SW 1271 (cell line): Measurements from ENCODE around the gene NASP.

Source experiments
- DNase-seq, 2 experiments: peaks; one replicate each; lab custom pipeline; 2025; lab: John Stamatoyannopoulos, UW

The NASP gene

DNA sequence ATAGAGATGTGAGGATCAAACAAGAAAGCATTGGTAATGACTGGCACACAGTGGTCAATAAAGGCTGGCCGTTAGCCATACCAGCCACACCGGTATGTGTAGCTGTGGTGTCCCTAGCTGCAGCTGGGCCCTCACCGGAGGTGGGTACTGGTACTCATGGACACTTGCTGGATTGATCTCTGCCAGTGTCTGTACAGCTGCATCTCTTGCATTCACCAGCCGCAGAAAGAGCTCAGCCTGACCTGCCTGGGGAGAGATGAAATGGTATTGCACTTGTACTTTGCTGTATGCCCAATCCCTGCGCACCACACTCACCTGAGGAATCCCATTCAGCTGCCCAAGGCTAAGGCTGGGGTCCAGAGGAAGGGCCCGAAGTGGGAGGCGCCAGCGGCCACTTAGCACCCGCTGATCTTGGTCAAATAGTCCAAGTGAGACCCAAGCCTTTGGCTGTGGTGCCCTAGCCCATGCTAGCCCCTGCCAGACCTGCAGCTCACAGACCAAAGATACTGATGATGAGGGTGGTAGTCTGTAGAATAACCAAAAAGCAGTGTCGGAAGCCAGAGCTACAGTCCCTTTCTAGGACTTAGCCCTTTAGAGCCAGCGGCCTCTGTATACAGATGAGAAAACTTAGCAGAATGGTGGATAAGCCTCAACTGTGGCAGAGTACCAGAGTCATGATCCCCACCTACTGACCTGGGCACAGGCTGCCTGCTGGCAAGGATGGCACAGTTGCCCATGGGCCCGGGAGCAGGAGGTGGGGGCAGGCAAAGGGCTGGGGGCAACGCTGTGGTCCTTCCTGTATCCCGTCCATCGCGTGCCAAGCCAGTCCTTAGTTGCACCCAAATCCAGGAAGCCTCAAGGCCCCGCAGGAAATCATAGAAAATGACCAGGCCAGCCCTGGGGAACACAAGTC lies 37.0 kb downstream of the NASP start:
- DNase-seq: no peak

DNA sequence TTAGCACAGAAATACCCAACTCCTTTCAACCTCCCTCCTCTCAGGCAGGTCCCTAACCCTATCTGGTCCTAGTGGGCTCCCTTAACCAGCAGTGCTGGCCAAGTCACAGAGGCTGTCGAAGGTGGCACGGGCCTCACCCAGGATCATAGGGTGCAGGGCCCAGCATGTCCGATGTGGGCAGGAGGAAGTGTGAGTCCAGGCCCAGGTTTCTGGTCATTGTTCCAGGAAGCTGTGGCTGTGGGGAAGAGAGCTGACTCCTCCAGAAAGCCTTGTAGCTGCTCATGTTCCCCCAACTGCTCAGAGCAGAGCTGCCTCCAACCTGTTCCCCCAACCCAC lies 37.6 kb downstream of the NASP start:
- no peak for DNase-seq

DNA sequence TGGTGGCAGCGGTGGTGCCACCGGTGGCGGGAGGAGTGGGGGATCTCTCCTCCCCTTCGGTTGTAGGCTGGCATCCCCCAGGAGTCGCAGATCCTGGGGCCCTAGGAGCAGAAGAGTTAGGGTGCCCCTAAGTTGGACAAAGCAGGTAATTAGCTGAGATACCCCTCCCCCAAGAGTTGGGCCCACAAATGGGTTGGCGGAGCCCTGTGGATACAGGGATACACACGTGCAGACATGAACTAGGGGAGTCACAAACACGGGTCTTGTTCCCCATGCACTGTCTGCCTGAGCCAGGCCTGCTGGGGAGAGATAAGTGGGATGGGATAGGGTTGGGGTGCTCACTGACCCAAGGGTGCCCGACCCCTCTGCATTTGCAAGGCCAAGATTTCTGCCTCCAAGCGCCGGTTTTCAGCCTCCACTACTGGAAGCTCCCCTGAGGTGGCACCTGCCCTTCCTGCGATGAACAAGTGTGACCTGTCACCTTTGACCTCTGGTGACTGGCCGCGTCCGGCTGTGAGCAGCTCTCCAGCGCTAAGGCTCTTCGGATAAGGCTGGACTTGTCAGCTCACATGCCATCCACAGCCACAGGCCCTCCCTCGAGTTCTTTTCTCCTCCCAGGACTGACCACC lies 38.2 kb downstream of the NASP start:
- DNase-seq: no peak

DNA sequence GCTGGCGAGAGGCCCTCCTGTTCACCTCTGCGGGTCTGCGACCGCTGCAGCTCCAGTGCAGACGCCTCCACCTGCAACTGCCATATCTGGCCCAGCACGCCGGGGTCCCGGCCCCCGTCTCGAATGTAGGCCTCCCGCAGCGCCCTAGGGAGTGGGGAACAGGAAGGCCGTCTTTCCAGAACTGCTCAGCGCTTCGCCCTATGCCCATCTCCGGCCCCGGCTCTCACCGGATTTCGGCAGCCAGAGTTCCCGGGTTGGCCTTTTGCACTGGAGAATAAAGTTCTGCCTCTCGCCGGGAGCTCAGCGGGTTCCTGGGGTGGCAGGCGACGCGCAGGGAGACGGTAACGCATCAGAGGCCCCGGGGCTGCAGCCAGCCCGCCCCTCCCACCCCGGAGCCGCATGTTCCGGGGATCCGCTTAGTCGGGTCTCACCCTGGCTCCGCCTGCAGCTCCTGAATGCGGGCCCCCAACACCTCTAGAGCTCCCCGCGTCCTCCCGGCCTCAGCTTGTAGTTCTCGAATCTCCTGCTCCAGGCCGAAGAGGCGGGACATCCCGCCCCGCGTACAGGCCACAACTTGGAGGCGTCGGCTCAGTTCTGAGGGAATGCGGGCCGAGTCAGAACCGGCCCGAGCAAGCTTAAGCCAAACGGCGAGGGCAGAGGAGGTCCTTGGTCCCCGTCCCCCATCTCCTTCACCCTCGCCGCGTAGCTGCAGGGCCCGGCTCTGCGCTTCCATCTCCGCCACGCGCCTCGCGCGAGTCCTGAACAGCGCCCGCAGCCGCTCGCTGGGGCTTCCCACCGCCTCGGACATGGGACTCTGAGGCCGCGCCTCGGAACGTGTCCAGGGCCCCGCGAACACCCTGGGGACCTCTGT lies 38.9 kb downstream of the NASP start:
- DNase-seq: no peak

DNA sequence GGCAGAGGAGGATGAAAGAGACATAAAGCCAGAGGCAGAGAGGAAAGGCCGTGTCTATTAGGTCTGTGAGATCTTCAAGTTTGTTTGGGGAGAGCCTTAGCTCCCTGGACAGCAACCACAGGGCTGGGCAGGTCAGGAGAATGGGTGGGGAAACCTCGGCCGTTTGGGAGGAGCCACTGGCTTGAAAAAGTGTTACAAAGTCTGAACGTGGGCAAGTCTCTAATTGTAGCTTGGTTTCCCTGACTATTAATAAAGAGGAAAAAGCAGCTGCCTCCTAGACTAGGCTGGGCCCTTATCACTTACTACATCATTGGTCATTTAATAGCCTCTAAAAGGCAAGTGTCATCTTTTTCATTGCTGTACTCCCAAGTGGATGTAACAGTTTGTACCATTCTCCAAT lies 40.1 kb downstream of the NASP start, which contains the start of gene CCDC17:
Gene CCDC17 (minus strand): TSS at position 83 of the 400 bp plus-strand sequence. CDS start 145 bp downstream, outside the sequence.
- no peak for DNase-seq

DNA sequence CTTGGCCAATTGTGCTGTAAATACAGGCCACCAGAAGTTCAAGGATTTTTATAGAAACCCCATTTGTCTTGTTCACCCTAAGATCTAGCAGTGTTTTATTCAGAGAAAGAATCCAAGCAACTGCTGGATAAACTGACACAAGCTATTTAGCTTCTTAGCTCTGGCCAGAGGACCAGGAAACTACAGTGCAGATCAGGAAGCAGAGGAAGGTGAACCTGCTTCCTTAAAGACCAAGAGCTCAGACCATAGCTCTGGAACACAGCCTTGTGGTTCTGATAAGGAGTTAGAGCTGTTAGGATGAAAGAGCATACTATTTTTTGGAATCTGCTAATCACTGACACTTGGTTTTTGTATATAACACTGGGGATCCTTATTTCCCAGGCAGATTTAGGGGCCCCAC lies 45.2 kb downstream of the NASP start:
- no peak for DNase-seq

DNA sequence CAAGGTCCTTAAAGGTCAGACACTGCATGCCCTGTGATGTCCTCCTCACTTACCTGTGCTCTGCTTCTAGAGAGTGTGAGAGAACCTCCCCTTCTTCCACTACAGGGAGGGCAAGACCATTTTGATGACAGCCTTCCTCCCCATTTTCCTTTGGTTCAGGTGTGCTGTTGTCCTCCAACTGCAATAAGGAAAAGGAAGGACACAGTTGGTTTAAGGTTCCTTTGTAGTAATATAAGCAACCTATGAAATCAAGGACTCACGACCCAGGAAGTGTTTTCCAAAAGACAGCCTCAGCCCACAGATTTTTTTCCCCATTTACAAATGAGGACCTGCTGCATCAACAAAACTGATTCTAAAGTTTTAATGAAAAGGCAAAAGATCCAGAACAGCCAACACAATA lies 46.6 kb downstream of the NASP start:
- DNase-seq: no peak

DNA sequence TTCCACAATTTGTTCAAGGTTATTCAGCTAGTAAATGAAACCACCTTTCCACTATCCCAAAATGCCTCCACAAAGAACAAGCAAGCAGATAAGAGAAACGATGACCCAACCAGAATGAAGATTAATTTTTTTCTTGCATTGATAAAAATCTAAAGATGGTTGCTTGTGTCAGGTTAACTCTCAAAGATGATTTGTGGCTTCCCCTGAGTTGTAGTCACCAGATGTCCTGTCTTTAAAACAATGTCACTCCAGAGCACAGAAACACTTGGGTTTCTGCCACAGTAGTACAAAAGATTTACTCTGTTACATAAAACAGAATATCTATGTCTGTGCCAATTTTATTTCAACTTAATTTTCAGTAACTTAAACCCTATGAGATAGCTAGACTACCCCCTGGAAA lies 51.4 kb downstream of the NASP start:
- DNase-seq: no peak

DNA sequence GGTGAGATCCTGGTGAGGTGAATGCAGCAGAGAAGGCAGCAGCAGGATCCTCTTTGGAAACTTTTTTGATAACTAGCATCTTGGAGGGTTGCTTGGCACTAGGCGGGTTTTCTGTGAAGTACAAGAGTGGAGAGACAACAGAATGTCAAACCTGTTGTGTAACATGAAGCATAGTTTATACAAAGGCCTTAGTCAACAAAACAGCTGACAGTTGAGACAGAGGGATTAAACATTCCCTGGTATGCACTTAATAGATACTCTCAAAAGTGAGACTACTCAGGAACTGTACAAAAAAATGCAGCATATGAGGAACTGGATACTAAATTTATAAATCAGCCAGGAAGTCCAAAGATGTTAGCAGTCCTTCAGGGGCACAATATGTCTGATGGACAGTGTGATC lies 56.5 kb downstream of the NASP start:
- DNase-seq: no peak

DNA sequence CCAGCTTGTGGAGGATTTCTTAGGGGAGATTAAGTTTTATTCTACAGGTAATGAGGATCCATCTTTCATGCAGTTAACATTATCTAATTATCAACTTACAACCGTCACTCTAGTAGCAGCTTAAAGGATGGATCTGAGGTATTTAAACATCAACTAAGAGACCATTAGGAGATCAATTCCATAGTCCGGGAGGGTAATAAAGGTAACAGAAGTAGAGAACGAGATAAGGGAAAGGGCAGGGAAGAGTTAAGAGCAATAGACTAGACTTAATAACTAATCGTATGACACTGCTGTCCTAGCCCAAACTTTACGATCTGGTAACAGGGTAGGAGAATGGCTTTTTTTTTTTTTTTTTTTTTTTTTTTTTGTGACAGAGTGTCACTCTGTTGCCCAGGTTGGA lies 59.5 kb downstream of the NASP start:
- no peak for DNase-seq

DNA sequence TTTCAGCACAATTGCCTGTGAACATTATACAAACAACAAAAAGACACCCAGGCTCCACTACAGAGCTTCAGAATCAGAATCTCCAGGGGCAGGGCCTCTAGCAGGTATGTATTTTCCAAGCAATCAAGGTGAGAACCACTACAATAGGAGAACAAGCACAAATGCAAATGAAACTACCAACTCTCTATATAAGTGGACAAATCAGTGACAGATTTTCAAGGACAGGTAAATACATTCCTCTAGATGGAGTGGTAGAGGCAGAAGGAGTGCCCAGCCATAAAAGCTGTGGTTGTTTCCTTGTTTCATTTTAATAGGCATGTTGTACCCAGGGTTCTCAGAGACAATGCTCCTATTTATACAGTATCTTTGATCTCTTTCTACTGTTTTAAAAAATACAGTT lies 60.1 kb downstream of the NASP start:
- peak in 1 of 2 experiments; percentile 12 for DNase-seq

DNA sequence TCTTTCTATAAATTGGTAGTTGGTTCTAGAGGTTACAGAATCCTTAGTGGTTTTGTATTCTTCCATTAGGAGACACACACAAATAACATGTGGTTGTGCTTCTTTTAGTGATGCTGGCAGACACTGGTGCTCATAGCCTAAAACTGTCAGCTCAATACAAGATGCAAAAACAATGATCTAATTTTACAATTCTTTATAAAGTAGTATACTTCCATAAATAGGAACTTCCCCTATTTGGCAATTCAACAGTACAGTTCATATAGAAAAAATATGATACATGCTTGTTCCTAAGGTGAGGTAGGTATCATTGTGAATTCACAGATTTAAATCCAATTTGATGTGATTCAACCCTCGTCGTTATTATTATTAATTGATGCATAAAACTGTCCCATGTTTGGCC lies 60.8 kb downstream of the NASP start:
- no peak for DNase-seq

DNA sequence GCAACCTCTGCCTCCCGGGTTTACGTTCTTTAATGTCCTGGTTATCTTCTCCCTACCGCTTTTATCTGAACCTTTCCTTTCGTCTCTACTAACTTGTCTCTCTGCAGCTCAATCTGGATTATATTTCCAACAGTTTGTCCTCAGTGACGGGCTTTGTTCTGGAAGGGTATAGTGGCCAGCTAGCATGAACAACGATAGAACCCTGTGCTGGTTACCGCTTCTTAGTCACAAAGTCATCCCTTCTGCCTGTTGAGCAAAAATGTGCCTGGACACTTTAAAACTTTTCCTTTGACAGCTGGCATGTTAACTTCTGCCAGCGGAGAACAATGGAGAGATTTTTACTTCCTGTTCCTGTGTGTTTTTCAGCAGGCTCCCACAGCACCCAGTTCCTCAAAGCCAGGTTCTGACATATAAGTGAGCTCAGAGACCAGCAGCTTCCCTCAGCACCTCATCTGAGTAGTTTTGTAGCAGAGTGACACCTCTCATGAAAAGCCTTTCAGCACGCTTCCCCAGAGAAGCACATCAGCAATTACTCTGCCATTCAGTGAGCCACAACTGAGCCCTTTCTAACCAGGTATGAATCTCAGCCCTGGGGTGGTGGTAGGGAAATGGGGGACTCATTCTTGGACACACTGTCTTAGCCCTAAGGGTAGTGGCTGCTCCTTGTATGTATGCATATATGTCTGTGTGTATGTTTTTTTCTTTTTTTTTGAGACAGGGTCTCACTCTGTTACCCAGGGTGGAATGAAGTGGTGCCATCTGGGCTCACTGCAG lies 63.6 kb downstream of the NASP start:
- no peak for DNase-seq

DNA sequence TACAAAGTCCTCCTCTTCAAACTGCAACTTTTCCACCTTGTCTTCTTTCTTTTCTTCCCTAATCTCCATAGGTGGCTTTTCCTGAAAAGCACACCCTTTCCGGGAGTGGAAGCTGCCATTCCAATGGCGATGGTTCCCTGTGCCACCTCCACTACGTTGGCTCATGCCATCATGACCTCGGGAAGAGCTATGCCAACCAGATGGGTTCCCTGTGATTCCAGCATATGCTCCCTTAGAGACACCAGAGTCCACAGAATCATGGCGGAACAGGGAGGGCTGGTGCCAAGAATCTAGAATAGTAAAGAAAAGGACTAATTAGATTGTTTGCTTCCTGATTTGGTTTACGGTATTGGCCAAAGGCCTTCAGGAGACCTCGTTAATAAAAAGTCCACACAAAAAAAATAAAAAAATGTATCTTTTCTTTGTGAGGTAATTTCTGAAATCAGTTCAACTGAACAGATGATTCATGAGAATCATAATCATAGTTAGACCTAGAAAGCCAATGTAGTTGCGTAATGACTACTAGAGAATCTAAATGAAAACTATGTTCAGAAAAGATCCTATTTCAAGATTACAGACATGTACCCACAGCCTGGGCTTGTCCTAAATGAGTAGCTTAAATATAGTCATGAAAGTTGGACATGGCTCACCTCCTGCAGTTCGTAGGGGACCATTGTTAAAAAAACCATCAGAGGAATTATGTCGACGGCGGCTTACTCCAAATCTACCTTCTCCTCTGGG lies 70.9 kb downstream of the NASP start:
- no peak for DNase-seq

DNA sequence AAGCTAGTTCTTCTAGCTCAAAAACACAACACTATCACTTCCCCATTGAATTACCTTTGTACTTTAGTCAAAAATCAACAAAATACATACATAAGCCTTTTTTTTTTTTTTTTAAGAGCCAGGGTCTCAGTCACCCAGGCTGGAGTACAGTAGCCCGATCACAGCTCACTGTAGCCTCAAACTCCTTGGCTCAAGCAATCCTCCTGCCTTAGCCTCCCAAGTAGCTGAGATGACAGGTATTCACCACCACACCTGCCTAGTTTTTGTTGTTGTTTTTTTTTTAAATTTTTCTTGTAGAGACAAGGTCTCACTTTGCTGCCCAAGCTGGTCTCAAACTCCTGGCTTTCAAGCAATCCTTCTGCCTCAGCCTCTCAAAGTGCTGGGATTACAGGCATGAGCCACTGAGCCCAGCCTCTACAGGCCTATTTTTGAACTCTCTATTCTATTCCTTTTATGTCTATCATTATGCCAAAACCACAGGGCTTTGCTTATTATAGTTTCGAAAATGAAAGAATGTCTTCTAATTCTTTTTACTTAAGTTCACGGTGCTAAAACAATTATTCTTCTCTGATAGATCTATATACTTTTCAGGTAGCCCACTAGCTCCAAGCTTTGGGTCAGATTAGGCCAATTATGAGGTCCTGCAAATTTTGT lies 72.9 kb downstream of the NASP start:
- DNase-seq: no peak

DNA sequence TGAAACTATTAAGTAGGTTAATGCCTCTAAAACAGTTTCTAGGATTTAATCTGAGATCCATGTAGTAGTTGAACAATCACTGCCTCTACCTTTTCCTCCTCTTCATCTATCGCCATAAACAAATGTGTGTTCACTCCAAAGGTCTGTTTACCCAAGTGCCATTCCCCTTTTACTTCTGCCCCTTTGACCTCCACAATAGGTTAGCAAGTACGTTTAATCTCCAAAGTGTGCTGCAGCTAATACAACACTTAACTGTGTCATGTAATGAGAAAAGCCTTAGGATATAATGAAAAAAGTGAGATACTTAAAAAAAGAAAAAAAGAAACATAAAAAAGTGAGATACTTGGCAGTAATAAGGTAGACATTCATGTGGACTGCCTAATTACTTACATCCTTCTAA lies 74.3 kb downstream of the NASP start:
- no peak for DNase-seq

DNA sequence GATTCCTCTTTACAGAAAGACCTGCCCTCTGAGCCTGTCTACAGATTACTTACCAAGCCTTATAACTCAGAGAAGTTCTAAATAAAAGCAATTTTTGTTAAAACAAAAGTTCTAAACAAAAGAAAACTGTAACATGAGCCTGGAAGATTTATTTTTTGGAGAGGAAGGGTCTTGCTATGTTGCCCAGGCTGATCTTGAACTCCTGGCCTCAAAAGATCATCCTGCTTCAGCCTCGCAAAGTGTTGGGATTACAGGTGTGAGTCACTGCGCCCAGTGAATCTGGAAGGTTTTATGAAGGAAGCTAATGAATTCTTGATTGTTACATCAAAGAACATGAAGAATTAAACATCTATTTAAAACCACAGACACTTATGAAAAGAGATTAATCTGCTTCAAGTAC lies 75.4 kb downstream of the NASP start:
- DNase-seq: no peak

DNA sequence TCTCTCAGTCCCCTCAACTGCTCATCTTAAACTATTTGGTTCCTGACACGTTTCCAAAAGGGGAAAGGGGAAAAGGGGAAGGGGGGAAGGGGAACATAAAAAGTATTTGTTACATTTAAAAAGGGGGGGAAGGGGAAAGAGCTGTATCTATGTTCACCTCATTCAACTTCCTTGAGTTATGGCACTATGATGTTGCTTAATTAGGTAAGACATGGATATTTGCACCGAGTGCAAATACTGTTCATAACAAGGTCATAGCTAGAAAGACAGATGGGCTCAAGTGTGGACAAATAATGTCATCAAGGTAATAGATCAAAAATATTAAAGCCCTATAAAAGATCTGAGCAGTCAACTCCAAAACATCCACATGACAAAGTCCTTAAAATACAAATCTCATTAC lies 76.5 kb downstream of the NASP start:
- no peak for DNase-seq

DNA sequence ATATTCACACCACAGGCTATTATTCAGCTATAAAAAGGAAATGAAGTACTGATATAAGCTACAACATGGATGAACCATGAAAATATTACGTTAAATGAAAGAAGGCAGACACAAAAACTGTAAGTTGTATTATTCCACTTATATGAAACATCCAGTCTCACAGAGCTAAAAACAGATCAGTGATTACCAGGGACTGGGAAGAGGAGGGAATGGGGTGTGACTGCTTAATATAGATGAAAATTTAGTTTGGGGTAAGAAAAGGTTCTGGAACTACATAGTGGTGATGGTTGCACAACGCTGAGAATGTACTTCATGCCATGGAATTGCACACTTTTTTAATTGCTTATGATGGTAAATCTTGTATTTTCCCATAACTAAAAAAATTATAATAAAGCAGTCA lies 83.0 kb downstream of the NASP start:
- no peak for DNase-seq

DNA sequence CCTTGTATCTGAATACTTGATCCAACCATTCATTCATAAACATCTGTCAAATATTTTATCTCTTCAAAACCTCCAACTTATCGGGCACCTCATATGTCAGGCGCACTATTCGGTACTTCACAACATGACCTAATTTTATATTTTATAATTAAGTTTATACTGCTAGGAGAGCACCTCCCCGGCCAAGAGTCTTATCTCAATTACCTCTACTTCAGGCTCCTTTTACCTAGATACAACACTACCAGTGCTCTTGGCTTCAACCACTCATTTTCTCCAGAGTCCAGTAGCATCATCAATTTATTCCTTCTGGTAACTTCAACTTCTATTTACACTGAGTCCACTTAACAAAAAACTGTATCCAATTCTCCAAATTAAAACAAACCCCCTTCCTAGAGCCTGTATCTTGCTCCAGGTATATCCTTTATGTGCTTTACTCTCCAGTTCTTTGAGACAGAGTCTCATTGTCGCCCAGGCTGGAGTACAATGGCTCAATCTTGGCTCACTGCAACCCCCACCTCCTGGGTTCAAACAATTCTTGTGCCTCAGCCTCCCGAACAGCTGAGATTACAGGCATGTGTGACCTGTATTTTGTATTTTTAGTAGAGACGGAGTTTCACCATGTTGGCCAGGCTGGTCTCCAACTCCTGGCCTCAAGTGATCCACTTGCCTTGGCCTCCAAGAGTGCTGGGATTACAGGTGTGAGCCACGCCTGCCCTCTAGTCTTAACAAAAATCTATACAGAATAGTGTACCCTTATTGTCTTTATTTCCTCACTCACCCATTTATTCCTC lies 83.7 kb downstream of the NASP start:
- DNase-seq: no peak
